ENCODE results near the gene CYP4F3.
"Not testable (repeated sequence)": the region's sequence is repeated elsewhere in the genome, so short reads cannot be mapped to it uniquely, and the experiment has no call there.

Gene CYP4F3

GRCh38 chr19:15640294-15640903 is at the start of gene CYP4F3:
TSS of gene CYP4F3 (plus strand) at chr19:15640897. CDS start at chr19:15641416, 519 bp downstream.
- no peak for DNase-seq (ENCODE audit: low read depth in 2 of 2)

GRCh38 chr19:15591796-15592195 is 48.9 kb upstream of the CYP4F3 start:
- no peak for DNase-seq (ENCODE audit: low read depth in 2 of 2)

GRCh38 chr19:15592506-15592905 is 48.2 kb upstream of the CYP4F3 start:
- DNase-seq (ENCODE audit: low read depth in 2 of 2), result not testable (repeated sequence)

GRCh38 chr19:15593766-15594165 is 46.9 kb upstream of the CYP4F3 start:
- not testable (repeated sequence) for DNase-seq (ENCODE audit: low read depth in 2 of 2)

- DNase-seq (ENCODE audit: low read depth in 2 of 2), result no peak
These were observed 45.6 kb upstream of the CYP4F3 start for GRCh38 chr19:15595069-15595468.

GRCh38 chr19:15607978-15608925 is 32.4 kb upstream of the CYP4F3 start:
- DNase-seq (ENCODE audit: low read depth in 2 of 2), result not testable (repeated sequence)

GRCh38 chr19:15609261-15609660 is 31.4 kb upstream of the CYP4F3 start:
- no peak for DNase-seq (ENCODE audit: low read depth in 2 of 2)

- no peak for DNase-seq (ENCODE audit: low read depth in 2 of 2)
These were observed 28.4 kb upstream of the CYP4F3 start for GRCh38 chr19:15612342-15612741.

GRCh38 chr19:15613338-15613737 is 27.4 kb upstream of the CYP4F3 start:
- DNase-seq (ENCODE audit: low read depth in 2 of 2), result no peak

- no peak for DNase-seq (ENCODE audit: low read depth in 2 of 2)
These were observed 26.0 kb upstream of the CYP4F3 start, which contains the start of gene CYP4F8 for GRCh38 chr19:15614507-15615379. TSS of gene CYP4F8 (plus strand) at chr19:15615218. CDS start at chr19:15615617, 399 bp downstream.

GRCh38 chr19:15615526-15615925 is 25.2 kb upstream of the CYP4F3 start:
- no peak for DNase-seq (ENCODE audit: low read depth in 2 of 2)

GRCh38 chr19:15616183-15616582 is 24.5 kb upstream of the CYP4F3 start:
- no peak for DNase-seq (ENCODE audit: low read depth in 2 of 2)

- no peak for DNase-seq (ENCODE audit: low read depth in 2 of 2)
These were observed 23.9 kb upstream of the CYP4F3 start for GRCh38 chr19:15616627-15617270.

- DNase-seq (ENCODE audit: low read depth in 2 of 2), result no peak
These were observed 22.4 kb upstream of the CYP4F3 start for GRCh38 chr19:15618321-15618720.

GRCh38 chr19:15621801-15622200 is 18.9 kb upstream of the CYP4F3 start:
- no peak for DNase-seq (ENCODE audit: low read depth in 2 of 2)

GRCh38 chr19:15622991-15623390 is 17.7 kb upstream of the CYP4F3 start:
- DNase-seq (ENCODE audit: low read depth in 2 of 2), result no peak

GRCh38 chr19:15623711-15624318 is 16.9 kb upstream of the CYP4F3 start:
- no peak for DNase-seq (ENCODE audit: low read depth in 2 of 2)

GRCh38 chr19:15628236-15629002 is 12.3 kb upstream of the CYP4F3 start:
- no peak for DNase-seq (ENCODE audit: low read depth in 2 of 2)

GRCh38 chr19:15629003-15629880 is 11.5 kb upstream of the CYP4F3 start:
- peak in 1 of 2 experiments; percentile 7 for DNase-seq (ENCODE audit: low read depth in 2 of 2)
